ENCODE results near the gene SLAIN2.

SLAIN2 gene

DNA sequence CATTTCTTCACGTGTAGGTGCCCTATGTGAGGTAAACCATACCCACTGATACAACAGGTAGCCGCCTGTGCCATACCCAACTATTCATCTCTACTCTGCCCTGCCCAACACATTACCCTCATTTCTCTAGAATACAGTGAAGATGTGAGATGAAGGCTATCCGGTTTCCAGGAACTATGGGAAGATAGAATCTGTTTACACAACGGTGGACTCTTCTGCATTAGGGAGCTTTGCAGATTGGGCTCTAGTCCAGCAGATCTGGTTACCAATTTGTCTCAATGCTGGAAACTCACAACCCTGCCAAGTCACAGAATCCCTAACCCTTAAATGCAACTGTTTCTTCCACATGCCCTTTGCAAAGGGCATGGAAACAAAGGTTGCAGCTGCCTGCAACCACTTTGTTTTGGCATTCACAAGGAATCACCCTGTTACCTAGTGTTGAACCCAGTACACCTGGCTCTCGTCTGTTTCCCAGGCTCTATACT lies 6.4 kb upstream of the SLAIN2 start:
- DNase-seq: no peak

DNA sequence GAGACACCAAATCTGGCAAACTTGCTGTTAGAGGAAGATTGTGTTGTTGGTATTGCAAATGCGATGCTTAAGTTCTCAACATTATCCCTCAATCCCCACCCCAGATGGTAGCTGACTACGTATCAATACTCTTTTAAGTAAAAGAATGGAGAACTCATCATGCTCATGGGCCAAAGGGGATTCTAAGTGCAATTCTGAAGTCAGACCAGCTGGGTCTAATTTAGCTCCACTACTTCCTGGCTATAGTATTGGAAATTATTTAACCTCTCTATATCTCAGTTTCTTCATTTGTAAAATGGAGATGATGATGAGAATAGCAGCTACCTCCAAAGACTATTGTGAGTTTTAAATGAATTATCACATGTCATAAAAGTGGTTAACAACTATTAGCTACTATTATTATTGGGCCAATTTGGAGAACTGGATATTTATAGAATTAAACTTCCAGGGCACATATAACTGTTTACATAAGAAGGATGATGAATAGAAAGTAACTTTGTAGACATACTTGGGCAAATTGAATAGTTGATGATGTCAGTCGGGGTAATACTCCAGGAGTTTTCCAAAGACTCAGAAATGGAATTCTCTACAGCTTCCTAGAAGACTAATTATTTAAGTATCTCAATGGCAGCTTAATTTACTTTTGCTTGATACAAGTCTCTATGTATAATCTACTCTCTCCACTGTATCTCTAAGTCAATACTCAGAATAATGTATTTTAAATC lies 5.0 kb upstream of the SLAIN2 start:
- no peak for DNase-seq

DNA sequence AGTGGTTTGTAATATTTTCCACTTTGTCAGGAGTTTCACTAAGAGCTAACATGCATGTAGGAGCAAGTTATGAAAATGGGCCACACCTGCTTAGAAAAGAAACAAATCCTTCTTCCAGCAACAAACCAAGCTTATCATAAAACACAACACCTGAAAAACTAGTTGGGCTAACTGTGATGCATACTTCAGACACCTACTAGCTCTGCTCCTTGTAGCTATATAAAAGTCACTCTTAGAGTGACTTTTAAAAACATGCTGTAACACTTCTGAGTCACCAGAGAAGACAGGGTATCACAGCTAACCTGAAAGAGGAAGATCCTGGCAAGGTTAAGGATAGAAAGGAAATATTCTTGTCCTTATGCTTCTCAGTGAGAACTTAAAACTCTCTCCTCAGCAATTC lies 3.6 kb upstream of the SLAIN2 start:
- no peak for DNase-seq

DNA sequence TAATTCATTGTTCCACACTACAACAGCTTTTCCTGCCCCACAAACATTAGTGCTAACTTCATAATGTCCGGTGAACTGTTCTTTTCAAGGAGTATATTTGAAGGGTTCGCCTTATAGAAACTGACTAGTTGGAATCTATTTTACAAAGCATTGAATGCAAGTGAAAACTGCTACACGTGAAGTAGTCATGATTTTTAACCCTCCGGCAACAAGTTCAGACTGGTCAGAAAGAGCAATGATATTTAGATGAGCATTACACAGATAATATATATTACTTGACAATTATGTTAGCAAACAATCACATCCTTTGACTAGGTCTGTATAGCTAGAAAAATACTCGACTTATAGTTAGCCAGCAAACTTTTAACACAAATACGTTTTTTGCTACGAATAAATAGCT lies 1.7 kb upstream of the SLAIN2 start:
- no peak for DNase-seq

DNA sequence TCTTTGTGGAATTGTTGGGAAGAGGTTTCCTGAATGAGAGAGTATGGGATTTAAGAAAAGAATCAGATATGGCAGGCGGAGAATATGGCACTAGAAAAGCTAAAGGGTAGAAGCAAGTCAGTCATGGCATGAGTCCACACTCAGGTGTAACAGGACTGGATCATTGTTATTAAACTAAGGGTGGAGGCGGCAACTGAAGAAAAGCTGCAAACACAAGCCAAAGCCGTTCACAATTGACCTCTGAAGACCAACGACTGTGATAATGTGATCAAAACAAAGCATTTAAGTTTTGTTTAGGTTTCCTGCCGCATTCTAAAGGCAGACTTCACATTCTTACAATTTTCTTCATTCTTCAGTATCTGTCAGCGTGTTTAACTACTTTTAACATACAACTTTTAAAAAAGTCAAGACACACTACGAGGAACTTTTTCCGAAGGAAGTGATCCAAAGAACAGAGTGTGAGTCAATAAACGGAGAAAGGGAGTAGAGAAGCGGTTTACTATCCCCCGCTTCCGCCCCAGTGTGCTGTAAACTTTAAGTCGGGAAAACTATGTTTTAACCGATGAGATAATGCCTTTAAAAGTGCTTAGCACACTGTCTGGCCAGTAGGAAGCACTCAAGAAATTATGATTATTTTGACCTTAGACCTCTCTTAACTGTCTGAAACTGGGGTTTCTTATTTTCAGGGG lies 909 bp upstream of the SLAIN2 start:
- no peak for DNase-seq

DNA sequence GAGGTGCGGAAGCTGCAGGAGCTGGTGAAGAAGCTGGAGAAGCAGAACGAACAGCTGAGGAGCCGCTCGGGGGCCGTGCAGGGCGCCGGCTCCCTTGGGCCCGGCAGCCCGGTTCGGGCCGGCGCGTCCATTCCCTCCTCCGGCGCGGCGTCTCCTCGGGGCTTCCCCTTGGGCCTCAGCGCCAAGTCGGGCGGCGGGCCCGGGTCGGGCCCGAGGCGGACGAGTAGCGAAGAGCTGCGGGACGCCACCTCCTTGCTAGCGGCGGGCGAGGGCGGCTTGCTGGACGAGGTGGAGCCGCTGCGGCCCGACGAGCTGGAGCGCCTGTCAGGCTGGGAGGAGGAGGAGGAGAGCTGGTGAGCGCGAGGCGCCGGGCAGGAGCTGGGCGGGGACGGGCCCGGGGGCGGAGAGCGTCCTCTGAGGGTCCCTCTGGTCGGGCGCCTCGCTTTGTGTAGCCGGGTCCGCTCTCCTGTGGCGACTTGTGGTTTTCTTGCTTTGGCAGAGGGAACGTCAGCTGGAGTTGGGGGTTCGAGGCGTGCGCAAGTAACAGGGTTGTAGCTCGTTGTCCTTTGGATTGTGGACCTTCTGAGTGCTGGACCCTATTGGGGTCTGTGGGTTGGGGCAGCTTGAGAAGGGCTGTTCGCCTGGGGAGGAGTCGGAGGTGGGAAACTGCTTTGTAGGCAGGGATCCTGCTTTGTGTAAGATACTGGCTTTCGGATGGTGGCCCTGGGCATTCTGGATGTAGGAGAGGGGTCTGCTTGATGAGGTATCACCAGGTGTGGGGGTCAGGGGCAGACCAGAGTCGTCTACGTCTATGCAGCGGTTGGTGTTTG lies 662 bp downstream of the SLAIN2 start:
- no peak for DNase-seq

DNA sequence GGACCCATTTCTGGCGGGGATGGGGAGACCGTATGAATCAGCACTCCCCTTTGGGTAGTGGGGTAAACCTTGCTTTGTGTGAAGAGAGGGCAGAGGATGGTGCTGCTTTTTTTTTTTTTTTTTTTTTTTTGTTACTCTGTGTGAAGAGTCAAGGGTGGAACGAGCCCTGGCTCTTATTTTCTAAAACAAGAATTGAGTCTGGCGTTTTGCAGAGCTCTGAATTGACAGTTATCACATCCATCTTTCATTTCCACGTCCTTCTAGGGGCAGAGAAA lies 1.2 kb downstream of the SLAIN2 start:
- no peak for DNase-seq

DNA sequence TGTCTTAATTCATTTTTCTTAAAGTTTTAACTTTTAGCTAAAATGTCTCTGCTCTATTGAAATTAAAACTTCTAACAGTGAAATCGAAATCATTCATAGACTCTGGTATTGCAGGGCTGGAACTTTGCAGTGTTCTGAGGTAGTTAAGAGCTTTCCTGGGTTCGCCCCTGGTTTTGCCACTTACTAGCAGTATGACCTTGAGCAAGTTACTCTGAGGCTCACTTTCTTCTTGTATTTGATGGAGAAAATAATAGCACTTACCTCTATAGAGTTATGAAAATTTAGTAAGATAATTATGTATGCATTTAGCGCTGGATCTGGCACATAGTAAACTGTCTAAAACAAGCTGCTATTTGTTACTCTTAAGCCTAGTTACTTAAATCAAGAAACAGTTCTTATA lies 1.7 kb downstream of the SLAIN2 start:
- no peak for DNase-seq

DNA sequence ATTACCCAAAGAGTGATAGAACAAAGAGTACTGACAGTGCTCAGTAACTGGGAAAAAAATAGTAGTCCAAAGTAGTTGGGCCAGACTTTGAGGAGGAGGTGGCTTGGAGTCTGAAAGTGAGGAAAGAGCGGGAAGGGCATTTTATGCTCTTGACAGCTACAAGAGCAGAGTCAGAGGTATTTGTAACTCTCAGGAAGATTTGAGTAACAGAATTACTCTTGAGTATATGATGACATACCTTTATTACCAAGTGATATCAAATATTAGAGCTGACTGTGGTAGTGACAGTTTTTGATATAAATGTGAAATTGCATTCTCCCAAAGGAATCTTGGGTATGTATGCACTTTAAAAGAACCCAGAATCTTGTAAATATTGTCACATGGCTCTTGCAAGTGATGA lies 2.2 kb downstream of the SLAIN2 start:
- DNase-seq: no peak

DNA sequence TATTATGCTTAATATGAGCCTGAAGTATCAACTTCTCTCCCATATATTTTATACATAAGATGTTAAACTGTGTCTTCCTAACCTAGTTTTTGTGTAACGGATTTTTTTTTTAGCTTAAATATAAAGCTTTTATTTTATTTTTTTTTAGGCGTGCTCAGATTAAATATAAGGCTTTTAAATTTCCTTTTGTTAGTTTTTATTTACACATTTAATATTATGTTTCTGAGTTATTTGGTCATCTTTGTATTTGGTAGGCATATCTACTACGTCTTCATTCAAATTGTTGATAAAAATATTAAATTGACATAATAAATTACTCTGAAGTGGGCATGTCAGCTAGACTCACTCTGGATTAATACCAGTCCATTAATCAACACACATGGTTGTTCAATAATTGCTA lies 4.2 kb downstream of the SLAIN2 start:
- no peak for DNase-seq

DNA sequence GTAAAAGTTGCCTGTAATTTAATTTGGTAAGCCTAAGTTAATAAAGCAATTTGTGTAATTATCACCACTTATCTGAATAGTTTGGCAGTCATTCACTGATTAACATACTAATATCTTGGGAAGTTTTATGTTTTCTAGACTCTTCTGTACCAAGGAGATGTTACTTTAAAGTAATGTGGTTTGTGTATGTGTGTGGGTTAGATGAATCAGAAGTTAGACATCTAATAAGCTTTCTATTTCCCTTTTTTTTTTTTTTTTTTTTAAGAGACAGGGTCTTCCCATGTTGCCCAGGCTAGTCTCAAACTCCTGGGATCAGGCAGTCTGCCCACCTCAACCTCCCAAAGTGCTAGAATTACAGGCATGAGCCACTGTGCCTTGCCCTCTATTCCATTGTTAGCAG lies 5.3 kb downstream of the SLAIN2 start:
- DNase-seq: no peak

DNA sequence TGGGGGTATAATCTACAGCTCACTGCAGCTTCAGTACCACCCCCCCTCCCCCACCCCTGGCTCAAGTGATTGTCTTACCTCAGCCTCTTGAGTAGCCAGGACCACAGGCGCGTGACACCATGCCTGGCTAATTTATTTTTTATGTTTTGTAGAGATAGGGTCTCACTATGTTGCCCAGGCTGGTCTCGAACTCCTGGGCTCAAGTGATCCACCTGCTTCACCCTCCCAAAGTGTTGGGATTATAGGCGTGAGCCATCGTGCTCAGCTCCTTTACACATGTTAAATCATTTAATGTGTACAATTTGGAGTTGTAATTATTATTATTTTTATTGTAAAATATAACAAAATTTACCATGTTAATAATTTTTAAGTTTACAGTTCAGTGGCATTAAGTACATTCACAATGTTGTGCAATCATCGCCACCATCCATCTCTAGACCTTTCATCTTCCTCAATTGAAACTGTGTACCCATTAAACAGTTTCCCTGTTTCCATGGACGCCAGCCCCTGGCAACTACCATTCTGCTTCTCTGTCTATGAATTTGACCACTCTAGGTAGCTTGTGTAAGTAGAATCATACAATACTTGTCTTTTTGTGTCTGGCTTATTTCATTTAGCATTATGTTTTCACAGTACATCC lies 6.1 kb downstream of the SLAIN2 start:
- no peak for DNase-seq

DNA sequence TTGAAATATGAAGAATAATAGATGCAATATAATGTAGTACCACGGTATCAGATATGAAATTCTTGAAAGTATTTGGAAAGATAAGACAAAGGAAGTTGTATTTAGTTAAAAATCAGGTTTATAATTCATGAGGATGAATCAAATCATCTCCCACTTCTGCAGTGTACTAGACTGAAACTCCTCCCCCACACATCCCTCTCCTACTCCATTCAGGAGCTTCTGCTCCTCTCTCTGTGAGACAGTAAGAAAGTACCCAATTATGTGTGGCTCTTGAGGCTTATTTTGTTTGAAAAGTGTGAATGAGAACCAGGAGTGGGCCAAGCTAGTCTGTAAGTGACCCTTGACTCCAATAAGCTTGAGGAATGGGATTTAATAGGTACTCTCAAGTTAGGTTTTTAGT lies 9.5 kb downstream of the SLAIN2 start:
- DNase-seq: no peak

DNA sequence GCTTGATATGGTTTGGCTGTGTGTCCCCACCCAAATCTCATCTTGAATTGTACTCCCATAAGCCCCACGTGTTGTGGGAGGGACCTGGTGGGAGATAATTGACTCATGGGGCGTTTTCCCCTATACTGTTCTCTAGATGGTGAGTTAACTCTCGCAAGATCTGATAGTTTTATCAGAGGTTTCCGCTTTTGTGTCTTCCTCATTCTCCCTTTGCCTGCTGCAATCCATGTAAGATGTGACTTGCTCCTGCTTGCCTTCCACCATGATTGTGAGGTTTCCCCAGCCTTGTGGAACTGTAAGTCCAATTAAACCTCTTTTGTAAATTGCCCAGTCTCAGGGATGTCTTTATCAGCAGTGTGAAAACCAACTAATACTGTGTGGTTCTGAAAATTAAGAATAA lies 11.5 kb downstream of the SLAIN2 start:
- no peak for DNase-seq

DNA sequence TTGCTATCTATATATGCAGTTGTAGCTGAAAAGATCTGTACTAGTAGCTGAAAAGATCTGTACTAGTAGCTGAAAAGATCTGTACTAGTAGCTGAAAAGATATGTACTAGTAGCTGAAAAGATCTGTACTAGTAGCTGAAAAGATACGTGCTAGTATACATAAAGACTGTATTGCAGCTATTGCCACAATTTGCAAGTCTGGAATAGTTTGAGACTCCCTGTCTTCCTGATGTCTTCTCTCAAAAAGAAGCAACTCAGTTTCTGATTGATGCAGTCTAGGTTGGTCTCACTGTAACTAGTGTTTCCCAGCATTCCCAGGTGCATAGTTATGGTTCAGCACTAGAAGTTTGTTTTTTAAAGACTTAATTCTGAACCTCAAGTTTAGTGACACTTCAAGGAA lies 15.0 kb downstream of the SLAIN2 start:
- DNase-seq: no peak

DNA sequence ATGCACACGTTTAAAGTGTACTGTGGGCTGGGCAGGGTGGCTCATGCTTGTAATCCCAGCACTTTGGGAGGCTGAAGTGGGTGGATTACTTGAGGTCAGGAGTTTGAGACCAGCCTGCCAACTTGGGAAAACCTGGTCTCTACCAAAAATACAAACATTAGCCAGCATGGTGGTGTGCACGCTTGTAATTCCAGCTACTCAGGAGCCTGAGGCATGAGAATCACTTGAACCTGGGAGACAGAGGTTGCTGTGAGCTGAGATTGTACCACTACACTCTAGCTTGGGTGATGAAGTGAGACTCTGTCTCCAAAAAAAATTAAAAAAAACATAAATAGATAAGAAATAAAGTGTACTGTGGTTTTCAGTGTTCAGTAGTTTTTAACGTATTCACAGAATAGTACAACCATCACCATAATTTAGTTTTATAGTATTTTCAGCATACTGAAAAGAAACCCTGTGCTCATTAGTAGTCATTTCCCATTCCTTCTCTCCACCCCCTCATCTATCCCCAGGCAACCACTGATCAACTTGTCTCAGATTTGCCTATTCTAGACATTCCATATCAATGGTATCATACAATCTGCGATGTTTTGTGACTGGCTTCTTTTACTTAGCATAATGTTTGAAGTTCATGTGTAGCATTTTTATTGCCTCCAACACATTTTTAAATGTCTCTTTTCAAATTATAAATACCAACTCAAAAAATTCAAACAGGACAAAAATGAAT lies 19.1 kb downstream of the SLAIN2 start:
- no peak for DNase-seq

DNA sequence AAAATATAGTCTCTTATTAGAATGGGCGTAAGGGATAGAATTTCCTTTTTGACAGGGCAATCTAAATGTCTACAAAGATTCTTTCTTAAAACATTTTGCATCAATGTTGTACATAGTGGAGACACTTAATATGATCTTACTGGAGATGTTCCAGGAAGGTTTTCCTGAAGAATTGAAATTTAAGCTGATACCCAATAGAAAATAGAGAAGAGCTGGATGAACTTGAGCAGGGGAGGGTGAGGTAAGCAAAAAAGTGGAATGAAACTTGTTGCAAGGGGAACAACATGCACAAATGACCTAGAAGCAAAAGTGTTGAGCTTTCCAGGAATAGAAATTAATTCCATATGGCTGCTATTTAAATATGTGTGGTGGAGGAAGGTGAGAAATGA lies 19.7 kb downstream of the SLAIN2 start:
- no peak for DNase-seq

DNA sequence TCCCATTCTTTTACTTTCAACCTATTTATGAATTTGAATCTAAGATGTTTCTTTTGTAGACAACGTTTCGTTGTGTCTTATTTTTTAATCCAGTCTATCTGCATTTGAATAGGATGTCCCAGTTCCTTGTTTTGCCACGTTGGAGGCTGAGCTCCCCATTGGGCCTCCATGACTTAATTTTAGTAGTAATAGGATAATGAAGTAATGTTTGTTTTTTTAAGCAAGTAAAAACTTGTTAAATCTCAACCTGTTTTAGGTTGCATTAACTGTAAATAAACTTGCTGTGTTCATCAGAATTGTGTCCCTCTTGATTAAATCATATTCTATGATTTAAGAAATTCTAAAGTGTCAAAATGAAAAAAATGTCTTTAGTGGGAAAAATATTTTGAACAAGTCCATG lies 25.3 kb downstream of the SLAIN2 start:
- DNase-seq: no peak

DNA sequence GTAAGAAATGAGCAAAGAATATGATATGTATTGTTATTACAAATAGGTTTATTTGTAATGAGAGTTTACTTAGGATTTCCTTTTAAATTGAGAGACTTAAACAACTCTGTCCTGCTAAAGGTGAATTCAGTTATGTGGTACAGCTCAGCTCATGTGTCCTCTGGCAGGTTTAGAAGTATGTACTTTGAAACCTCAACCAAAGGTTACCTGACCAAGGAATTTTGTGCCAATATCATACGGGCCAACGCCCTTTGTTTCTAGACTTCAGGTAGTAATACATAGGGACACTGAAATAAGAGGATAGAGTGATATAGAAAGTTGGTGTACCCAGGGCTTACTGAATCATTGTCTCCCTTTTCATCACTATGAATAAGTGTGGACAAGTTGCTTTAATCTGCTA lies 25.7 kb downstream of the SLAIN2 start:
- no peak for DNase-seq

DNA sequence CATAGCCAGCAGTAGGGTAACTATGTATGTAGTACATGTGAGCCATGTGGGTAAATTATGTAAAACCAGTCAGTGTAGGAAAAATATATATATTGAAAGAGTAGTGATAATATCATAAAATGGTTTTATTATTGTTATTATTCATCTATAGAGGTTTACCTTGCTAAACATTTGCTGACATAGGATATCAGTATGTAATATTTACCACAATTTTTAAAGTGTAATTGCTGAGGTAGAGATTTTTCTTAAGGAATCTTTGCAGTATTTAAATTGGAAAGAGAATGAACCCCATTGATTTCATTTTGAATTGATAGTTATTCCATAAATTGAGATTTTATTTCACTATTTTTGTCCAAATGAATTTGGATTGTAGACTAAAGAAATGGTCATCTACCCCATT lies 27.1 kb downstream of the SLAIN2 start:
- DNase-seq: no peak

DNA sequence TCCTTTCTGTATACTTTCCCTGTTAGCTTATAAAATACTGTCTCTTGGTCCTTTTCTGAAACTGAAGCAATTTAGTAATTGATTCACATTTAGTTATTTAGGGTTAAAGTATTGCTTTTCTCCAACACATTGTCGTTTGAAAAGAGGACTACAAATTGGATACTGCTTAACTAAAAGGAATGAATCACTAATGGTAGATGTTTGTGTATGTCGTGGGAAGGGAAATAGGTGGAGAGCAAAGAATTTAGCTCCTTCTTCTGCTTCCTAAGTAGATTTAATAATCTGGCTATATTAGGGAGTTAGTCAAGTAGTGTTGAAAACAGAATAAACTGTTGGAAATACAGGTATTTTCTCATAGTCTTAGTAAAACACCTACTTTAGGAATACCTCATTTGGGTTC lies 27.9 kb downstream of the SLAIN2 start:
- no peak for DNase-seq

DNA sequence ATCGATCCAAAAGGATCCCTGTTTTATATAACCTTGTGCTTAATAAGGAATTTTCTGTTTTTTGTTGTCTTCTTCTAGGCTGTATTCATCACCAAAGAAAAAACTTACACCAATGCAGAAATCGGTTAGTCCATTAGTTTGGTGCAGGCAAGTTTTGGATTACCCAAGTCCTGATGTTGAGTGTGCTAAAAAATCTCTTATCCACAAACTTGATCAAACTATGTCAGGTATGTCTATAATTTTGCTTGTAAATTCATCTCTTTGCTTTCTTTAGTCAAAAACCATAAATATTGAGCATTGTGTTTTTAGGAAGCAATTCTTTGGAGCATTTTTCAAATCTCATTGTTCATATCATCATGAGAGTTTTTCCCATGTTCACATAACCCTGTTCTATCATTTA lies 28.4 kb downstream of the SLAIN2 start:
- no peak for DNase-seq

Measured in GOT3 (cell line).